GM19025 (cell line): ENCODE measurements around the gene MAP3K20.
"Not testable (repeated sequence)": the region's sequence is repeated elsewhere in the genome, so short reads cannot be mapped to it uniquely, and the experiment has no call there.

Experiments
- ATAC-seq: cut with Tn5 transposase; IDR thresholded peaks from one replicate; pipeline ENCODE4 v1.9.1; 2021; ENCODE audit warnings: mild to moderate bottlenecking, low read depth, moderate library complexity; ENCODE audit not compliant: unreplicated experiment

The MAP3K20 gene

DNA sequence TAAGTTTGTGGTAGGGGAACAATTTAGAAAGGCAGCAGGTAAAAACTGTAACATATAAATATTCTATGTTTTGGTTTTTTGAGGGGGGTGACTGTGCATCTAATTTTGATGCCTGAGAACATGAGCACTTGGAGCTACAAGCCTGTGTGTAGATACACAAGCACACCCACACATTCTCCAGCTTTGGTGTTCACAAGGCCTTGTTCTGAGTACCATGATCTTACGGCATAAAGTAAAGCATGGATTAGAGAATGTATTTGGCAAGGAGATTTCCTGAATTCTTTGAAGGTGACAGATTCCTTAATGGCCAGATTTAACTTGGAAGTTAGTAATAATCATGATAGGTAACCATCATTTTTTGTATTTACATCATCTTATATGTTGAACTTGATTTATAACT lies 42.7 kb downstream of the MAP3K20 start:
- no peak for ATAC-seq

DNA sequence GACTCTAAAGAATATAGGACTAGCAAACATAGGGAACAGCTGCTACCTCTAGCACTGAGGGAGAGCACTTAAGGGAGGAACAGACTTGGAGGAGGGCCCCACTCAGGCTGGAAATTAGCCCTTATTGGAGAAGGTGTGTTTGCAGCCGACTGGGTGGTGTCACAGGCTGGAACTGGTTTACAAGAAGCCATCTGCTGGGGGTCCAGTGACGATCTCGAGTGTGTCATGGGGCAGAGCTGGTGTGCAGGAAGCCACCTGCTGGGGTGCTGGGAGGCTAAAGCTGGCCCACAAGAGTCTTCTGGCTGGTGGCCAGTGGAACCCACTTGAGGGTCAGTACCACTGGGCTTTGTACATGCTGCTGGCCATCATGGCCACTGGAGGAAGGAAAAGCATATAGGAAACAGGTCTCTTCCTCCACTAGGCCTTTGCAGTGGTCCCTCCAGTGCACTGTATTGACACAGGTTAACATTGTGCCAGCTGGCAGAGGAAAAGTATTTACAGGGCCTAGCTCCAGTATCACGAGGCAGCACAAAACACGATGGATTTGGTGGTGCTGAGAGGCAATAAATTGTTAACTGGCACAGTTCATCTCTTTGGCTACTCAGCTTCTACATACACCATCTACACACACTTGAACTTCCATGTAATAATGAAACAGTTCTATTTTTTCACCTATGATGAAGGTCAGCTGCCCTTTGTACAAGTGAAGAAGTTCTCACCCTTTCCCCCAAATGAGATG lies 43.6 kb downstream of the MAP3K20 start:
- ATAC-seq: no peak

DNA sequence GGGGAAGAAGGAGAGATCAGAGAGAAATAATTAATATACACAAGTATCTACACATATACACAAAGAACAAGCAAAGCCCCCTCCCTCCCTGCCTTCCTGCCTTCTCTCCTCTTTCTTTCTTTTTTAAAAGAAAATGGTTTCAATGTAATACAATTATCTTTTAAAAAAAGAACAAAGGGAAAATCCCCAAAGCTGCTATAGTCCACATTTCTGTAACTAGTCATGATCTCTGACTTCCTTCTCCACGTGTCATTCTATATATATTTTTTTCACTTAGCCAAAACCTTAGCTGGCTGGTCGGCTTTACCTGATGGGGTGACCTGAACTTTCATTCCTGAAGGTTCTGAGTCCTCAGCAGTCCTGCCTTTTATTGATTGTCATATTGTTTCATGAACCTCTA lies 44.3 kb downstream of the MAP3K20 start:
- no peak for ATAC-seq

DNA sequence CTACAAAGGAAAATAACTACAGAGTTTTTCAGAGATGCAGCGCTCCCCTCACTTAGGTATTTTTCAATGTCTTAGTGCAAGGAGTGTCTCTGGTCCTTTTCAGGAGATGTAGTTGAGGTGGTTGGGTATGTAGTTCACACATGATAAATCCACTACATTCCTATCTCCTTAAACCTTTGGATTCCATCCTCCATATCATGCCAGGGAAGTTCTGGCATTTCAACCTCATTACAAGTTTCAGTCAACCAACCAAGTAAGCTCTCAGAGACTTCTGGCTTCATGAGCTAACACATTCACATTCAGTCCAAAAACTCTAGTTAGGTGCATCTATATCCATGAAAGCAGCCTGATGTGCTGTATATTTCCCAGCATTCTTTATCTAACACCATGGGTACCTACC lies 47.3 kb downstream of the MAP3K20 start:
- no peak for ATAC-seq

DNA sequence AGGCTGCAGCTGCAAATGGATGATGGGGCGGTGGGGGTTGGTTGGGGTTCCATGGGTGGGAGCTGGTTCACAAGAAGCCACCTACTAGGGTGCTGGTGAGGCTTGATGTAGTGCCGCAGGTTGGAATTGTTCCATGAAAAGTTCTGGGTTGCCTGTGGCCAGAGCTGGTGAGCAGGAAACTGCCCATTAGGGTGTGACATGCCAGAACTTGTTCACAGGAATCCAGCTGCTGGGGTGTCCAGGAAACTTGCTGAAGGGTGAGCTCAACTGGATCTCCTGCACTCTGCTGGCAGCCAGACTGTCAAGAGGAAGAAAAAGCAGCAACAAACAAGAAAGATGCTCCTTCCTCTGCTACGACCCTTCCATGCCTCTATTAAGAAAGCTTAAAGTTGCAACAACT lies 48.8 kb downstream of the MAP3K20 start:
- no peak for ATAC-seq

DNA sequence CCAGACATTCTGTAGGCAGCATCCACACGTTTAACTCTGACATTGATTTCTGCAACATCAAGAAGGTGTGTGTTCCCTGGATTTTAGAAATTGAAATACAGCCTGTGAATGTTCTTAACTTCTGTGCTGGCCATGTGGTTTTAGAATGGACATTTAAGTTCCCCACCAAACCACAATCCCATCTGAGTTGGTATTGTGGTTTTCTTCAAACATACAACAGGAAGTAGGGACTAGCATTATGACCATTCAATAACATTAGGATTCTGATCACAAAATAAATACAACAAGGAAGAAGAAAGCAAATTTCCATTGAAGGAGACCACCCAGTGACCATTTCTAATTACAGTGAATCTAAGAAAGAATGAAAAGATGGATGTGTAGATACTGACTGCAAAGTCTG lies 51.2 kb downstream of the MAP3K20 start:
- ATAC-seq: no peak

DNA sequence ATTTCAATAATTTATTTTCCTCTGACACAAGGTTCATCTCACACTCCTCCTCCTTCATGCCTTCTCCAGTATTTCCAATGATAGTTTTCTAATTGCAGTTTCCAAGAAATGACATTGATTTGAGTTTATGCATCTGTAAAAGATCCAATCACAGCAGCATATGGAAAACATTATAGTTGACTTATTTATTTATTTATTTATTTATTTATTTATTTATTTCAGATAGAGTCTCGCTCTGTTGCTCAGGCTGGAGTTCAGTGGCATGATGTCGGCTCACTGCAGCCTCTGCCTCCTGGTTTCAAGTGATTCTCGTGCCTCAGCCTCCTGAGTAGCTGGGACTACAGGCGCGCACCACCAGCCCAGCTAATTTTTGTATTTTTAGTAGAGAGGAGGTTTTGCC lies 52.5 kb downstream of the MAP3K20 start:
- not testable (repeated sequence) for ATAC-seq

DNA sequence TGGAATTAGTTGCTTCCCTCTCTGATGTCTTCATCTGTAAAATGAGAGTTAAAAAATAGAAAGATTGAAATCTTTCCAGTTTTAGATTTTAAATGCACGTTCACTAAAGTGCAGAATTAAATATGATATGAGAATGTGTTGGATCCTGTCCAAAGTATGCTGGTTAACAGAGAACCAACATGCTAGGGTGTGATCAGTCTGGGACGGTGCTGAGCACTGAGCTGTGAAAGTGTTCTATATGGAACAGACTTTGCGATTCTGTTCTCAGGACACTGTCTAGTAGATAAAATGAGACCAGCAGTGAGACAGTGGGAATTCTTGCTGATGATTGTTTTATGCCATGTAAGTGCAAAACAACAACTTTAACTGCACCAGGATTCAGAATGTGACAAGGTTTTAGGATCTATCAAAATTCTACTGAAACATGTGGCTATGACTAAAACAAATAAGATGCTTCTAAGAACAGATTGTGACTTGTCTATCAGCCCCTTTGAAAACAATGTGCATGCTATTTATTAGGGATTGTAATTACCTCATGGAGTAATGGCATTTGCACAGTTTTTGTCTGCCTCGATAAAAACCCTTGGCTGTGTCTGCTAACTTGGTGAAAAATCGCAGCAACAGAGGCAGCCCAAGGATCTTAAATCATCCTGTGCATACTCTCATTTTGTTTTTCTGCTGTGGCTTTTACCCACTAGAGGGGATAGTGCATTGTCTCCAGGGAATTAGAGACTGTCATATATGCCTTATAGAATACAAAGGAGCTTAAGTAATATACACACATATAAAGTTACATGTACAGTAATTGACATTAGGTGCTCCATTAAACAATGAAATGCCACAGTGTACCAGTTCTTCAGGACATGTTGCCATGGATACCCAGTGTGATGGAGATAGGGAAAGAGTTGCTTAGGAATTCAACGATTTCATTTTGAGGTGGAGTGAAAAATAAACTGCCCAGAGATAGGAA lies 55.1 kb downstream of the MAP3K20 start:
- no peak for ATAC-seq

DNA sequence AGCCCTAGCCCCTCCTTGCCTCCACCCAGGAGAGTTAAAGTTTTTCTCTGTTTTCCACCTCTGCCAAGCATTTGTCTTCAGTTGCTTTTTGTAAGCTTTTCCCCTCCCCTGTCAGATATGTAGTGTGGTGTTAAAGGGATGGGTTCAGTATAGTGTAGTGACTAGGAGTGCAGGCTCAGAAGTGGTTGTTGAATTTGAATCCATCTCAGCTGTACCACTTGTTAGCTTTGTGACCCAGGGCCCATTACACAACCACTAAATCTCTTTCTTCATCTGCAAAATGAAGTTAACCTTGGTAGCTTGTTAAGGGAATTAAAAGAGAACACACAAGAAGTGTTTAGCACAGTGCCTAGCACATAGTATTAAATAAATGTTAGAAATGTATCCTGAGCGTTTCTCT lies 56.9 kb downstream of the MAP3K20 start:
- ATAC-seq: no peak

DNA sequence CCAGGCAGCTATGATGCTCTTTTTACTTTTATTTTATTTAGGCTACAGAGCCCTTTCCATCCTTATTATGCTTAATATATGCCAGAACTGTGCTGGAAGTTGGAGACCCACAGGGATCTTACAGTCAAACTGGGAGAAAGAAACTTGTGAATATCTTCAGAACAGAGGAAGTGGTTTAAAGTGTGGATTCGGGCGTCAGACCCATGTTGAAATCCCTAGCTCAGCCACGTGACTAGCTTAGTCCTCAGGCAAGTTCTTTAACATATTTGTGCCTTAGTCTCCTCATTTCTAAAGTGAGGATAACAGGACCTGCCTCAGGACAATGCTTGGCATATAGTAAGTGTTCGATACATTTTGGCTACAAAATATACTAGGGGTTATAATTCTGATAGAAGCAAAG lies 59.1 kb downstream of the MAP3K20 start:
- no peak for ATAC-seq

DNA sequence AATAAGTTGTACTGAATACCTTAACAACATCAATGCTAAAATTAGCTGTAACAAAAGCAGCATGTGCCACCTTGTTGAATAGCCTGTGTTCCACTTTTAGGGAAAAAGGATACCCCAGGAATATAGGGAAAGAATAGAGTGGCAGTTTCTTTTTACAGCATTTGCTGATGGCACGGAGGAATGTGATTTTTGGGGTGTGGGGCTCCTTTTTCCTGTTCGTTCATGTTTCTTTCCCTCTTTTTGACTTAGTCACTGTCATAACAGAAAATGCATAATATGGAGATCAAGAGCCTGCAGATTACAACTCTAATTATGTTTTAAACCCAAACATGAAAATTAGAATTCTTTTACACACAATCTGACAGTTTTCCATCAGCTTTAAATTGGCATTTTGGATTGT lies 60.4 kb downstream of the MAP3K20 start:
- ATAC-seq: no peak

DNA sequence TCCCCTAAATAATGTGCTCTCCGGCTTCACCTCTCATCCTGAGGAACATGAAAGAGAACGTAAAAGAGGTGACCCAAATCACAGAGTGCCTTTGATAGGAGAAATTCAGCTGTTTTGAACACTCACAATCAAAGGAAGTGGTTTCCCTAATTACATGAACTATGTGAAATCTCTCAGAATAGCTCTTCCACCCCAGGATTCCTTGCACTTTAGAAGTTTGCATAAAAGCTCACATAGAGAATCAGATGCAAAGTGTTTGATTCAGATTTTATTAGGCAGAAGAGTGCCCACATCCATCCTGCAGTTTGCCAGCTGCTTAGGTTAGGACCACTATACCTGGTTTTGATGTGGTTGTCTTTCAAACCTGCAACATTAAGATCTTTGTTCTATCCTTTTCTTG lies 61.0 kb downstream of the MAP3K20 start:
- no peak for ATAC-seq

DNA sequence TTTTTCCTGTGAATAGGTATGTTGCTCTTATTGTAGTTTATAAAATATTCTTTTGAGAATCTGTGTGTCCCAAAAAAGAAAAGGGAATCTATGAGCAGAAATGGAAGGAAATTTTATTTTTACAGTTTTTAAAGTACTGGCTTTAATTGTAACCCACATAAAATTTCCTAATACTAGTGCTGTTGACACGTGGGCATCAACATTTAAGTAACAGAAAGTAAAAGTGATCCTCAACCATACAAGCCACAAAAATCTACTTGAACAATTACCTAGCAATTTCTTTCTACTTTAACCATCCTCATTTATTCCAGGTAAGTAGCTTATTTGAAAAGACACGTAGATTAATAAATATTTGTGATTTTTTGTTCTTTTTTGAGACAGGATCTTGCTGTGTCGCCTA lies 62.0 kb downstream of the MAP3K20 start:
- ATAC-seq: no peak

DNA sequence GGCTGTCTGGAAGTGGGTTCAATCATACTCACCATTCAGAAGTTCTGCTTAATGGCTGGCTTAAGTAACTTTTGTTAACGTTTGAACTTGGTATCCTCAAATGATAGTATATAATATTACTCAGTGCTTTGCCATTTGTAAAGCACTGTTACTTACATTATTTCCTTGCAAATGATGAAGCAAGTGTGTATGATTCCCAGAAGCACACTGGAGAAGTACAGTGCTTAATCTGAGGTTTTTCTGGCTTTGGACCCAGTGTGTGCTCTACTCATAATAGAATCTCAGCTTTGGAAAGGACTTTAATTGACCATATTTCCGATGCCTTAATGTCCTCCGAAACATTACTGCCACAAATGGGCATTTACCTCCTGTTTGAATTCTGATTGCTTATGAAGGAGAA lies 63.3 kb downstream of the MAP3K20 start:
- no peak for ATAC-seq

DNA sequence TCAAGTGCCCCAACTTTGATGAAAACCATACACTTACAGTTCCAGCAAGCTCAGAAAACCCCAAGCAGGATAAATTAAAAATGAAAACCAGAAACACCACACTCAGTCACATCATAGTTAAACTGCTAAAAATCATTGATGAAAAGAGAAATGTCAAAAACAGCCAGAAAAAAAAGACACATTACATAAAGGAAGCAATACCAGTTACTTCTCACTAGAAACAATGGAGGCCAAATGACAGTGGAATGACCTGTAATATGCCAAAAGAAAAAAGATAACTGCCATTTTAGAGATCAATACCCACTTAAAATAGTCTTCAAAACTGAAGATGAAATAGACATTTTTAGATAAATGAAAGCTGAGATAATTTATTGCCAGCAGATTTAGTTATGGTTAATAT lies 66.0 kb downstream of the MAP3K20 start:
- no peak for ATAC-seq

DNA sequence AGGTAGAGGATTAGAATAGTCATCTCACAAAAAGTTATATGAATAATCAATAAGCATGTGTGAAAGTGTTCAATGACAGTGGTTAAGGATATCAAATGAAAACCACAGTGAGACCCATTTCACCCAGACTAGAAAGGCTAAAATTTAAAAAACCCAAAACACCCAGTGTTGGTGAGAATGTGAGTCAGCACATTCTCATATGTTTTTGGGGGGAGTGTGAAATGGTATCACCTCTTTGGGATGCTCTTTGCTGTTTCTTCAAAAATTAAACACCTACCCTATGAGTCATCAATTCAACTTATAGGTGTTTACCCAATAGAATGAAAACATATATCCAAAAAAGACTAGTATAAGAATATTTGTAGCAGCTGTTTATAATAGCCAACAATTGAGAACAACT lies 69.8 kb downstream of the MAP3K20 start:
- no peak for ATAC-seq

DNA sequence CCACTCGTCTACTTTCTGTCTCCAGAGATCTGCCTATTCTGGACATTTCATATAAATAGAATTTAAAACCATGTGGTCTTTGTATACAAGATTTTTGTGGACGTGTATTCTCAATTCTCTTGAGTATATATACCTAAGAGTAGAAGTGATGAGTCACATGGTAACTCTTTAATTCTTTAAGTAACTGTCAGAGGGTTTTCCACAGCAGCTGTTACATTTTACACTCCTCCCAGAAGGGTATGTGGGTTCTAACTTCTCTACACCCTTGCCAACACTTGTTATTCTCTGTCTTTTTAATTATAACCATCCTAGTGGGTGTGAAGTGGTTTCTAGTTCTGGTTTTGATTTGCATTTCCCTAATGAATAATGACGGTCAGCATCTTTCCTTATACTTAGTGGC lies 70.9 kb downstream of the MAP3K20 start:
- ATAC-seq: no peak

DNA sequence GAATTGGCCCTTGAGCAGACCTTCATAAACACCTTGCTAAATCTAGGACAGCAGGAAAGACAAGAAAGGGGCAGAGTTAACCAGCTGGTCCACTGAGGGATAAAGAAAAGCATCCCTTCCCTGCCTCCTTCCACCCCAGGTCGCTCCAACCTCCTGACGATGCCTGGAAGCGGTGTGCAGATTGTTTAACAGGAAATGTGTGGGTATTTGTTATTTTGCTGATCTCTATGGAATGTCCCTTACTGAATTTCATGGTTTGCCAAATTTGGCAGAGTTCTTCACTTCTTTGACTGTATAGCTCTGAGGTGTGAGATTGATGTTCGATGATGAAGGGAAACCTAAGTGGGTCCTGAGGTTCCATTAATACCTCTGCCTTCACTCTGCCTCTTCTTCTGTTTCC lies 72.9 kb downstream of the MAP3K20 start:
- no peak for ATAC-seq

DNA sequence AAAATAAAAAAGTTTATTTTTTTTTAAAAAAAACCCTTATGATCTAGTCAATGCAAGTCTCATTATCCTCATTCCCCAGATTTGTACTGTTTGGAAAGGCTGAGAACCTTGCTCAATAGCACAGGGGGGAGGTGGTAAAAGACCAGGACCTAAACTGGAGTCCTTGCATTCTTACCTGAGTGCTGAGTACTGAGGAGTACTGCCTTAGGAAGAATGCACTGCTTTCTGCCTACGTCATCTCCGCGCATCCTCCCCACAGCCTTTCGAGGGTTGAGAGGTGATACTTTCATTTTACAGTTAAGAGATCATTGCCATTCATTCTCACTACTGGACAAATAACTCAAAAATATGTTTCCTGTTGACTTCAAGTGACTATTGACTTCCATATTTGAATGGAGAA lies 73.8 kb downstream of the MAP3K20 start:
- ATAC-seq: peak; percentile 85

DNA sequence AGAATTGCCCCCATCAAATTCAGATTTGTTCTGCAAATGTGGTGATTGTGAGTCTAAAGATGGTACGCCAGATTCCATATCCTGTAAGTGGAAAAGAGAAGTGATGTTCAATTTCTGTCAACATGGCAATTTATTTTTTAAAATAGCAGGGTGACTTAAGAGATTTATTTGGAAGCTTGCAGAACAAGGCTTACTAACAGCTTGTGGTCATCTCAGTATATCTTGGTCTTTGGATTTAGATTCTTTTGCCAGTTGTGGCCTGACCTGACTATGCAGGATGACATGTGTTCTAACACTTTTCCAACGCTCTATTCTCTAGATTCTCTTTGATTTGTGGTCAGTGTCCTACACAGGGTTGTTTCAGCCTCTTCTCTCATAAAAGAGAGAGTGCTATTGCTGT lies 74.4 kb downstream of the MAP3K20 start:
- no peak for ATAC-seq

DNA sequence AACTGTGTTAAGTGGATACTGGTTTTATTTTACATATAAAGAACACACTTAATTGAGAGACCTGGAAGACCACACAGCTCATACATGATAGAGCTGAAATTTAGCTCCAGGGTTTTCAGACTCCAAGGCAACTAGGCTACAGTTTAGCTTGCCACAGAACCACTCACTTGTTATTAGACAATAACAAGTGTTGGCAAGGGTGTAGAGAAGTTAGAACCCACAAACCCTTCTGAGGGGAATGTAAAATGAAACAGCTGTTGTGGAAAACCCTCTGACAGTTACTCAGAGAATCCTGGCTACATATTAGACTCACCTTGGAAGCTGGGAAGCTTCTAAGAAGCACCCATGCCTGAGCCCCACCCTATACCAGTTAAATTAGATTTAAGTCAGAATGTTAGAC lies 75.3 kb downstream of the MAP3K20 start:
- ATAC-seq: no peak
